B cell (primary cell): ENCODE results near the gene SGCD.

Experiments
- CTCF ChIP-seq: fragments of 200-600 bp; IDR thresholded peaks from one replicate; pipeline ENCODE4 v1.8.0; 2022; ENCODE audit warnings: antibody characterized with exemption, mild to moderate bottlenecking
- EZH2 ChIP-seq: IDR thresholded peaks from 2 replicates; pipeline ENCODE4 v1.6.1; 2012; ENCODE audit warnings: borderline replicate concordance, low read depth, mild to moderate bottlenecking, moderate library complexity, low read length; ENCODE audit not compliant: insufficient read depth, poor library complexity, severe bottlenecking

- TF ChIP-seq CTCF (no peak), EZH2 (no peak)
Measured at GRCh38 chr5:156631005-156631404, 304.0 kb downstream of the SGCD start.
